Chondrocyte (in vitro differentiated cells): ENCODE results near the gene SUMF1. TPM values are rescaled to one million over a fixed set of nuclear protein-coding genes. Genes with fewer than 3 reads are reported as not detected.
A peak's percentile ranks its signal among the peaks of the same experiment; 100 is the strongest.

ENCODE experiments used
- DNase-seq: peaks from one replicate; pipeline ENCODE4 v3.0.0; 2021; ENCODE audit warnings: mixed read lengths, low spot score
- H3K27ac Mint-ChIP-seq: one replicate; pipeline ENCODE4 v1.8.0; 2021; ENCODE audit warnings: mild to moderate bottlenecking, moderate library complexity, mixed read lengths; ENCODE audit not compliant: unreplicated experiment
- H3K27me3 Mint-ChIP-seq: 2 replicates; pipeline ENCODE4 v1.8.0; 2021; ENCODE audit warnings: low read depth, mixed read lengths
- H3K36me3 Mint-ChIP-seq: 2 replicates; pipeline ENCODE4 v1.8.0; 2021; ENCODE audit warnings: low read depth, mixed read lengths
- H3K4me1 Mint-ChIP-seq: 2 replicates; pipeline ENCODE4 v1.8.0; 2021; ENCODE audit warnings: low read depth, mild to moderate bottlenecking, mixed read lengths
- H3K4me3 Mint-ChIP-seq: one replicate; pipeline ENCODE4 v1.8.0; 2021; ENCODE audit warnings: mild to moderate bottlenecking, moderate library complexity, mixed read lengths; ENCODE audit not compliant: unreplicated experiment
- H3K9me3 Mint-ChIP-seq: 2 replicates; pipeline ENCODE4 v1.8.0; 2021; ENCODE audit warnings: low read depth, mixed read lengths
- total RNA-seq: library from RNA; stranded (reverse); gene quantifications from 3 replicates; pipeline ENCODE4 v1.2.1, GENCODE V29; 2021
- TF ChIP-seq, protein P1 (sequence below): fragments of 200-600 bp; sonication (generic); IDR thresholded peaks from 2 replicates; pipeline ENCODE4 v1.5.0; 2021; ENCODE audit warnings: antibody characterized with exemption, mild to moderate bottlenecking, moderate library complexity

Gene SUMF1
- total RNA-seq, 1 donor from 2014 or later, result 33.0 TPM

DNA sequence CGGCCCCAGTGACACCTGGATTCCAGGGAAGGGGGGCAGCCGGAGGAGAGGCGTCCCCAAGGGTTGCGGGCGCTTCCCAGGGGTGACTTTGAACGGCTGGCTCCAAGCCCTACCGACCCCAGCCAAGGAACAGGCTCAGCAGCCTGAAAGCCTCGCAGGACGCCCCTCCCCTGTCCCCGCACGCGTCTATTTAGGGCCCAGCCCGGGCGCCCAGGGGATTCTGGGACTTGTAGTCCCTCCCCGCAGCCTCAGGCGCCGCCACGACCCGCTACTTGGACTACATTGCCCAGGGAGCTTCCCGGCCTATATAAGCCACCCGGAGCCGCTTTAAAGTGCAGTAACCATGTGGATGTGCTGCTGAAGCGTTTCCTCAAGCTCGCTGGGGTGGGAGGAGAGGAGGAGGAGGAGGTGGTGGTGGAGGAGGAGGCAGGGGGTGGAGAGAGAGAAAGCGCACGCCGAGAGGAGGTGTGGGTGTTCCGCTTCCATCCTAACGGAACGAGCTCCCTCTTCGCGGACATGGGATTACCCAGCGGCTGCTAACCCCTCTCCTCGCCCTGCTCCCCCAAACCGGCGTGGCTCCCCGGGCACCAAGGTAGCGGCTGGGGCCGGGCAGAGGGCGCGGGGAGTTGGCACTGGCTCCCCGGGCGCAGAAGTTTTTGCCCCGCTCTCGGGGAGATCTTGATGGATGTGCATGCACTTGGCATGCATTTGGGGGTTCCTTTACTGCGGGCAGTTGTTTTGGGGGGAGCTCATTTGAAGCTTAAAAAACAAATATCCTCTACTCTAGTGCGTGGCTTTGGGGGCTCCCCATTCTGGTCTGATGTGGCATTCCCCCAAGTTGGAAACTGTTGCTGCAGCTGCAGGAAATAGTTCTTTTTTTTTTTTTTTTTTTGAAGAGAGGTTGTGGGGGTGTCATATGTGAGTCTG is 26.2 kb upstream of the SUMF1 start, which contains the start of gene ITPR1:
ITPR1 (plus strand) TSS at position 335 of the 927 bp plus-strand sequence. CDS start 23,144 bp downstream, outside the sequence.
- H3K4me3 Mint-ChIP-seq, result peak within 1 kb of the TSS; percentile 87
- TF ChIP-seq, protein P1, sequence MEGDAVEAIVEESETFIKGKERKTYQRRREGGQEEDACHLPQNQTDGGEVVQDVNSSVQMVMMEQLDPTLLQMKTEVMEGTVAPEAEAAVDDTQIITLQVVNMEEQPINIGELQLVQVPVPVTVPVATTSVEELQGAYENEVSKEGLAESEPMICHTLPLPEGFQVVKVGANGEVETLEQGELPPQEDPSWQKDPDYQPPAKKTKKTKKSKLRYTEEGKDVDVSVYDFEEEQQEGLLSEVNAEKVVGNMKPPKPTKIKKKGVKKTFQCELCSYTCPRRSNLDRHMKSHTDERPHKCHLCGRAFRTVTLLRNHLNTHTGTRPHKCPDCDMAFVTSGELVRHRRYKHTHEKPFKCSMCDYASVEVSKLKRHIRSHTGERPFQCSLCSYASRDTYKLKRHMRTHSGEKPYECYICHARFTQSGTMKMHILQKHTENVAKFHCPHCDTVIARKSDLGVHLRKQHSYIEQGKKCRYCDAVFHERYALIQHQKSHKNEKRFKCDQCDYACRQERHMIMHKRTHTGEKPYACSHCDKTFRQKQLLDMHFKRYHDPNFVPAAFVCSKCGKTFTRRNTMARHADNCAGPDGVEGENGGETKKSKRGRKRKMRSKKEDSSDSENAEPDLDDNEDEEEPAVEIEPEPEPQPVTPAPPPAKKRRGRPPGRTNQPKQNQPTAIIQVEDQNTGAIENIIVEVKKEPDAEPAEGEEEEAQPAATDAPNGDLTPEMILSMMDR, result peak; percentile 13
- H3K27me3 Mint-ChIP-seq, result peaks cover 2% of the 10 kb centered on the region
- peaks cover 40% of the 10 kb centered on the region for H3K4me1 Mint-ChIP-seq
- peaks cover 4% of the 10 kb centered on the region for H3K36me3 Mint-ChIP-seq
- DNase-seq, result peak; percentile 99
- H3K9me3 Mint-ChIP-seq, result no peaks in the 10 kb centered on the region
- peak within 1 kb of the TSS; percentile 96 for H3K27ac Mint-ChIP-seq

DNA sequence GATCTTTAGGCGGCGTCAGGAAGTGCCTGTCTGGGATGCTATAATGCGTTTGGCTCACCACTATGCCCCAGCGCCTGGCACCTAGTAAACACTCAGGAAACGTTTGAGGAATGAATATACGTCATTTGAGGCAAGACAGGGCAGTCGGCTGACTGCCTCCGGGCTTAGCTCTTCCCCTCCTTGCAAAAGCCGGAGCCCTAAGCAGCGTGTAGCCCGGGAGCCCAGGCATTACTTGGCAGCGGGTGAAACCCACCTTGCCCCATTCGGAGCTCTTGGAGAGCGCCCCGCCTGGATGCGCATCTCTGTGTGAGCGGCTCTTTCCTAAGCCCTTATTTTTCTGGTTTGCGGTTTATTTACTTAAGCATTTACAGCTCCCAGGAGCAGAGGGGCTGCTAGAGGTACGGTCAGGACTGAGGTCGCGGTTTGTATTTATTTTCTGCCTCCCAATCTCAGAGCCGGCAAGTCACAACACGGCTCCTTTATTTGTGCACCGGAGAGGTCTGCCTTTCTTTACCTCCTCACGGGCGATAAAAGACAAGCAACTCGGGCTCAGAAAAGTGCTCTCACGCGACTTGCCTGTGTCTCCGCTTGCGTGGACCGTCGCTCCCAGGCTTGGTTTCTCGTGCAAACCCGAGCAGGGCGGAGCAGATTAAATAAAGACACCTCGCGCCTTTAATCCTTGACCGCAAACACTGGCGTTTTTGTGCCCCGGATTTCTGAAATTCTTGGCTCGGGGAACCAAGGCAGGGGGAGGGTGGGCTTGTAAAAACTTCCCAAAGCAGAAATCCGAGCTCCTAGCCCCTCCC is 25.3 kb upstream of the SUMF1 start:
- Mint-ChIP-seq H3K9me3 (no peaks in the 10 kb centered on the region), H3K27me3 (peaks cover 2% of the 10 kb centered on the region), H3K4me1 (peaks cover 40% of the 10 kb centered on the region), H3K27ac (peak overlapping the region; percentile 96), H3K4me3 (peak overlapping the region; percentile 87), H3K36me3 (peaks cover 3% of the 10 kb centered on the region)
- TF ChIP-seq, protein P1, result peak; percentile 42
- DNase-seq, result no peak

DNA sequence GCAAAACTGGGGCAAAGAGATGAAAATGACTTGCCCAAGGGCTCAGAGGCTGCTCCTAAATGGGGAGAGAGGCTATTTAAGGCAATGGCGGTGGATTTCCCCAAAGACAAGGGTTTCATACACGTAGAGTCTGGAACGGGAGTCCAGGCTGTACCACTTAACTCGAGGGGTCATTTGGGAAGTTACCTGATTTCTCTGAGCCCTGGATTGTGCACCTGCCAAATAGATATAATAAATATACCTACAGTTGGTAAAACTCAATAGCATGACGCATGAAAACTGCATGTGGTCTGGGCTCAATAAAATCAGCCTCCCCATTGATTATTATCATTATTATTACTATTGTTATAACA is 24.8 kb upstream of the SUMF1 start:
- TF ChIP-seq, protein P1, result no peak
- peaks cover 2% of the 10 kb centered on the region for H3K27me3 Mint-ChIP-seq
- no peak for DNase-seq
- peak overlapping the region; percentile 96 for H3K27ac Mint-ChIP-seq
- peaks cover 1% of the 10 kb centered on the region for H3K36me3 Mint-ChIP-seq
- H3K4me3 Mint-ChIP-seq, result peak overlapping the region; percentile 87
- H3K4me1 Mint-ChIP-seq, result peaks cover 40% of the 10 kb centered on the region
- no peaks in the 10 kb centered on the region for H3K9me3 Mint-ChIP-seq

DNA sequence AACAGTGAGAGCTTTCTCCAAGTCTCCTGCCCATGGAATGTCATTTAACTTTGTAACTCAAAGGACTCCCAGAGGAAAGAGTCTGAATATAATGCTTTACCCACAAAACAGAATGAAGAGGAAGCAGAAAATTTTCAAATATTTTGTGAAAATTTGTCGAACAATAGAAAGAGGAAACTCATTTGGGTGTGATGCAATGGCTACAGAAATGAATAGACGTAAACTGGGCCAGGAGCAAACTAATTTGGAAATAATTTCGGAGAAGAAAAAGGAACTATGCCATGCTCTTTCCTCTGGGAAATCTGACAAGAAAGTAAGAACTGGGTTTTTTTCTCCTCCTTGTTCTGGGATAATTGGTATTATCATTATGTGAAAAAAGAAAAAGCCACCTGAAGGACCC is 11.2 kb upstream of the SUMF1 start:
- TF ChIP-seq, protein P1, result no peak
- peaks cover 10% of the 10 kb centered on the region for H3K27me3 Mint-ChIP-seq
- H3K9me3 Mint-ChIP-seq, result no peaks in the 10 kb centered on the region
- H3K4me3 Mint-ChIP-seq, result no peak overlapping the region
- H3K27ac Mint-ChIP-seq, result no peak overlapping the region
- H3K4me1 Mint-ChIP-seq, result peaks cover 13% of the 10 kb centered on the region
- H3K36me3 Mint-ChIP-seq, result no peaks in the 10 kb centered on the region
- DNase-seq, result no peak

DNA sequence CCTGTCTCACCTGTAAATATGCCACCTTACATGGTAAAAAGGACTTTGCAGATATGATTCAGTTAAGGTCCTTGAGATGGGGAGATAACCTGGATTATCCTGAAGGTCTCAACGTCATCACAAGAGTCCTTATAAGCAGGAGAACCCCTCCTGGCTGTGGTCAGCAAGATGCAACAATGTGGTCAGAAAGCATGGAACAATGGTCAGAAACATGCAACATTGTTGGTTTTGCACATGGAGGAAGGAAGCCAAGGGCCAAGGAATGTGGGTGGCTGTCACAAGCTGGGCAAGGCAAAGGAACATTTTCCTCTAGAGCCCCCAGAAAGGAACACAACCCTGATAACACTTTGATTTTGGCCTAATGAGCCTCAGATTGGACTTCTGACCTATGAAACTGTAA is 9.4 kb upstream of the SUMF1 start:
- no peaks in the 10 kb centered on the region for H3K9me3 Mint-ChIP-seq
- no peak for DNase-seq
- no peak overlapping the region for H3K27ac Mint-ChIP-seq
- H3K4me3 Mint-ChIP-seq, result no peak overlapping the region
- H3K36me3 Mint-ChIP-seq, result no peaks in the 10 kb centered on the region
- TF ChIP-seq, protein P1, result no peak
- peaks cover 13% of the 10 kb centered on the region for H3K4me1 Mint-ChIP-seq
- peaks cover 19% of the 10 kb centered on the region for H3K27me3 Mint-ChIP-seq
